HG02970 (cell line): Measurements from ENCODE around the gene COL6A1.
"Not testable (repeated sequence)": the region's sequence is repeated elsewhere in the genome, so short reads cannot be mapped to it uniquely, and the experiment has no call there.

Experiments used
- ATAC-seq: cut with Tn5 transposase; IDR thresholded peaks from one replicate; pipeline ENCODE4 v1.9.1; 2021; ENCODE audit warnings: mild to moderate bottlenecking, moderate library complexity, moderate number of reproducible peaks; ENCODE audit not compliant: unreplicated experiment, low FRiP score

Gene COL6A1

GRCh38 chr21:46039891-46040660, 58.5 kb downstream of the COL6A1 start:
- ATAC-seq, result no peak

GRCh38 chr21:46040707-46041106, 59.1 kb downstream of the COL6A1 start:
- ATAC-seq, result no peak

GRCh38 chr21:46041183-46041582, 59.6 kb downstream of the COL6A1 start:
- ATAC-seq, result no peak

- no peak for ATAC-seq
Measured at GRCh38 chr21:46045154-46045553, 63.6 kb downstream of the COL6A1 start.

- no peak for ATAC-seq
Measured at GRCh38 chr21:46046471-46046870, 64.9 kb downstream of the COL6A1 start.

- not testable (repeated sequence) for ATAC-seq
Measured at GRCh38 chr21:46046906-46047305, 65.3 kb downstream of the COL6A1 start.

GRCh38 chr21:46048926-46049889, 67.6 kb downstream of the COL6A1 start:
- no peak for ATAC-seq

- ATAC-seq, result no peak
Measured at GRCh38 chr21:46049890-46050667, 68.5 kb downstream of the COL6A1 start.

- no peak for ATAC-seq
Measured at GRCh38 chr21:46050668-46051378, 69.3 kb downstream of the COL6A1 start.

GRCh38 chr21:46051379-46051770, 69.8 kb downstream of the COL6A1 start:
- no peak for ATAC-seq

GRCh38 chr21:46051821-46052675, 70.5 kb downstream of the COL6A1 start:
- no peak for ATAC-seq

- no peak for ATAC-seq
Measured at GRCh38 chr21:46052703-46053651, 71.4 kb downstream of the COL6A1 start.

GRCh38 chr21:46054031-46054430, 72.5 kb downstream of the COL6A1 start:
- ATAC-seq, result no peak

- no peak for ATAC-seq
Measured at GRCh38 chr21:46054451-46054881, 72.9 kb downstream of the COL6A1 start.
